NCI-H345 treated with DMSO at 0.1 percent for 48 hours (cell line): ENCODE measurements around the gene TEAD4.

Experiments
- DNase-seq: peaks from one replicate; lab custom pipeline; 2025; ENCODE audit not compliant: unreplicated experiment; lab: John Stamatoyannopoulos, UW

Gene TEAD4

GRCh38 chr12:2960390-2960956, 1.3 kb downstream of the TEAD4 start:
- DNase-seq: no peak

- DNase-seq: no peak
Measured at GRCh38 chr12:2960996-2961616, 1.9 kb downstream of the TEAD4 start.

GRCh38 chr12:2961705-2962104, 2.5 kb downstream of the TEAD4 start:
- no peak for DNase-seq

DNA sequence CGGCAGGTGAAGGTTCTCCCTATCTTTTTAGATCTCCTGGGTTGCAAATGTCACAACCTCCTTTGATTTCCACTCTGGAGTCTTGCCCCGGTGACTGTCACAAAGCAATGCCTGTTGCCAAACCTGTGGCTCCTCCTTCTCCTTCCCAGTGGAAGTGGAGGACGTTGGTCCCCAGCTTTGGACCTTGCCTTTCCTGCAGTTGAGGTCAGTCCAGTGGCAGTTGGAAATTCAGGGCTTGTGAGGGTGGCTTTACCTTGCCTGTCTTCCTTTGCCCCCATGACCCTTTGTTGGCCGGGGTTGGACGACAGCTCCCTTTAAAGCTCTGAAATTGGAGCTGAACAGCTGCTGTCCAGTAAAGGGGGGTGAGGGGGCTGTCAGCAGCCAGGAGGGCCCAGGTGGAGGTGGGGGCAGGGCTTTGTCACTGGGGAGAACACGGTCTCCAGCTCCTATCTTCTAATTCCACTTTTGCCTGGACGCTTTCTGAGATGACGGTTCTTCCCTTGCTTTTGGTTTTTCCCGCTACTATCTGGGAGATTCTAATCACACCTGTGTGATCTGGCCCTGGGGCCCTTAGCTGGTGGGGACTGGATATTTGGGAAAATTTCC, 4.1 kb downstream of the TEAD4 start:
- DNase-seq: no peak

- no peak for DNase-seq
Measured at GRCh38 chr12:2963760-2964292, 4.6 kb downstream of the TEAD4 start.

GRCh38 chr12:2967651-2968050, 8.5 kb downstream of the TEAD4 start:
- DNase-seq: no peak

- DNase-seq: no peak
Measured at GRCh38 chr12:2970744-2971143, 11.5 kb downstream of the TEAD4 start.

DNA sequence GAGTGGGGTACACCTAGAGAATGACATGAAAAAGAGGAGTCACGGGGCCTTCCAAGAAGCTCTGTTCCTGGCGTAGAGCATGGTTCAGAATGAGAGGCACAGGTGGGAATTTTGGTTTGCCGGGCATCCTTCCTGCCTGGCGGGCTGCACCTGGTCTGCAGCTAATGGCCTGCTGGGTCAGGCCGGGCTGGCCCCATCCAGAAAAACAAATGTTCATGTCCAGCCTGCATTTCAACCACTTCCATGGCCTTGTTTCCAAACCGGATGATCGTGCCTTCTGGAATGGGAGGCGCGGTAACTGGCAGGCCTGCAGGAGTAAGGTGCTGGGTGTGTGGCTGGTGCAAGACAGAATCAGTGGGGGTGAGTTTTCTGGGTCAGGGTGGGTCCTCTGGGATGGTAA, 14.4 kb downstream of the TEAD4 start:
- DNase-seq: no peak

GRCh38 chr12:2974560-2974971, 15.4 kb downstream of the TEAD4 start:
- DNase-seq: no peak

- no peak for DNase-seq
Measured at GRCh38 chr12:2976581-2976996, 17.4 kb downstream of the TEAD4 start.

DNA sequence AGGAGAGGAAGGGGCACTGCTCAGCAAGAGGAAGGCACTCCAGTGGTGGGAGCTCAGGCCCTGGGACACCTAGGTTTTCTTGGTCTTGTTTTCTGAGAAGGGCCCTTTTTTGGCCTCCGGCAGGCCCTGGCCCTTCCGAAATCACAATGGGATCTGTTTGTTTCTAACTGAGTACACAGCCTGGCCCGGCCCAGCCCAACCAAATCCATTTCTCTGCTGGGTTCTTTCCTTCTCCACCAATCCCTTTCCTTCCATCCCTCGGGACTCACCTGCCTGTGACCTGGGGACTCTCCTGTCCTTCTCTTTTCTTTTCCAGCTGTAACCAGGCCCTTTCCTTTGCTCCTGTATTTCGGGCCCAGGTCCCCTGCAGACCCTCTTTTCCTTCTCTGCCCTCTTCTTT, 18.6 kb downstream of the TEAD4 start:
- no peak for DNase-seq

DNA sequence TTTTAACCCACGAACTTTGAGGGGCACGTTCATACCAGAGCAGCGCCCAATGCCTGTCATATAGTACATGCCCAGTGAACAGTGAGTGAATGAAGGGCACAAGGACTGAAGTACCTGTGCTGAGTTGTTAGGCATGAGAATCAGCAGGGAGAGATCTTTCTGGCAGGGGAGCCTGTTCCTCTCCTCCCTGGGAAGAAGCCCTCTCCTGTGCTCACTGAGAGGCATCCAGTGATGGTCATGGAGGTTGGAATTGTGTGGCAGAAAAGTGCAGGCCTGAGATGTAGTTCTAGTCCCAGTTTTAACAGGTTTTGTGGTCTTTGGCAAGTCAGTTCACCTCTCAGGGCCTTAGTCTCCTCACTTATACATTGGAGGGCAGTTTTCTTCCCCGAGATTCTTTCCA, 20.6 kb downstream of the TEAD4 start:
- DNase-seq: no peak

GRCh38 chr12:2980630-2981029, 21.4 kb downstream of the TEAD4 start:
- DNase-seq: no peak

DNA sequence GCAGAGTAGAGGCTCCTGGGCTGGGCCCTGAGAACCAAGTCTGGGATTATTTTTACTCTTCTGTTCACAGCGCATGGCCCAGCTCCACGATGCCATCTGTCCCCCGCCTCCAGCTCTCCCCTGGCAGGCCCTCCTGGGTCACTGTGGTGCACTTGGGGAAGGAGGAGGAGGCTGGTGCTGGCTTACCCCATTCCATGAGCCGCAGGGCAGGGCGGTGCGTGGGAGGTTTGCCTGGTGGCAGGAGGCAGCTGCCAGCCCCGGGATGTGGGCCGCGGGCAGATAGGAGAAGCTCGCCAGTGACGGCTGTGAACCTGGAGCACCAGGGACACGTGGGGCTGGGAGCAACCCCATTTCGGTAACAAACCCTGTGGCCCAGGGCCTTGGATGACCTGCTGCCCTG, 23.2 kb downstream of the TEAD4 start:
- DNase-seq: no peak

DNA sequence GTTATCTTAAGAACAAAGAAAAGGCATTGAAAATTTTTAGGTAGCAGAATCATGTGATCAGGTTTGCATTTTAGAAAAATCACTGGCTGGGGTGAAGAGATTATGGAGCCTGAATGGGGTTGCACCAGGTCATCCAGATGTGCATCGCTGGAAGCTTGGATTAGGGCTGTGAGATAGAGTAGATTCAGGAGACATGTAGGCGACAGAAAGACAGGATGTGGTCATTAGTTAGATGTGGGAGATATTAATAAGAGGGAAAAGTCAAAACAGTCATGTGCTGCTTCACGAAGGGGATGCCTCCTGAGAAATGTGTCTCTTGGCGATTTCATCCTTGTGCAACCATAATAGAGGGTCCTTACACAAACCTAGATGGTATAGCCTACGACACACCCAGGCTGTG, 25.1 kb downstream of the TEAD4 start:
- no peak for DNase-seq

DNA sequence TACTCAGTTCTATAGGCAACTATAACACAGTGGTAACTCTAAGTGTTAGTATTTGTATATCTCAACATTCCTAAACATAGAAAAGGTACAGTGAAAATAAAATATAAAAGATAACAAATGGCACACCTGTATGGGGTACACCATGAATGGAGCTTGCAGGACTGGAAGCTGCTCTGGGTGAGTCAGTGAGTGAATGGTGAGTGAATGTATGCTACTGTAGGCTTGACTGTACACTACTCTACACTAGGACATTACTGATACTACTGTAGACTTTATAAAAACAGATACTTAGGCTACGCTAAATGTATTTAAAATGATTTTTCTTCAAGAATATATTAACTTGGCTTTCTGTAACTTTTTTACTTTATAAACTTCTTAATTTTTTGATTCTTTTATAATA, 25.5 kb downstream of the TEAD4 start:
- DNase-seq: no peak

DNA sequence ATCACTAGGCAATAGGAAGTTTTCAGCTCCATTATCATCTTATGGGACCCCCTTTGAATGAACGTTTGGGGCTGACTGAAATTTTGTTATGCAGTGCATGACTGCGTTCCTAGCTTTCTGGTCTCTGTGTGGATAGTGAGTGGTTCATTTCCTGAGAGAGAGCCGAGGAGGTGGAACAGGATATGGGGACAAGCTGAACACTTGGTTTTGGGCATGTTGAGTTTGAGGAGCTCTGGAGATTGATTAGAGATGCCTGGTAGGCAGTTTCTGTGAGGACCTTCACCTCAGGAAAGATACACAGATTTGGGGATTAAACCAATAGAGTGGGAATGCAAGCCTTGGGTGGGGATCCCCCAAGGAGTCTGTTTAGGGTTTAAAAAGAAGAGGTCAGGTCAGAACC, 27.7 kb downstream of the TEAD4 start:
- no peak for DNase-seq

DNA sequence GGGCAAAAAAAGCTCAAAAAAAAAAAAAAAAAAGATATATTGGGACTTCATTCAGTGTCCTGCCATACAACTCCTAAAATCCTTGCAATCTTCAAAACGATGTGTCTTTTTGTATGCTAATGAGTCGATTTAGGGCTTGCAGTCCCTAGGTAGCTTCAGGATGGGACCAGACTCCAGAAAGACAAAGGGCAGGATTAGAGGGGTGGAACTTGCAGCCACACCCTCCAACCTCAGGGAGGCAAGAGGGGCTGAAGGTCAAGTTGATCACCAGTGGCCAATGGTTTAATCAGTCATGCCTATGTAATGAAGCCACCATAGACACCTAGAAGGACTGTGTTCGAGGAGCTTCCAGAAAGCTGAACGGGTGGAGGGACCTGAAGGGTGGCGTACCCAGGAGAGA, 29.3 kb downstream of the TEAD4 start:
- no peak for DNase-seq

- DNase-seq: no peak
Measured at GRCh38 chr12:2992724-2993123, 33.5 kb downstream of the TEAD4 start.

- DNase-seq: no peak
Measured at GRCh38 chr12:2997989-2998670, 38.9 kb downstream of the TEAD4 start.

DNA sequence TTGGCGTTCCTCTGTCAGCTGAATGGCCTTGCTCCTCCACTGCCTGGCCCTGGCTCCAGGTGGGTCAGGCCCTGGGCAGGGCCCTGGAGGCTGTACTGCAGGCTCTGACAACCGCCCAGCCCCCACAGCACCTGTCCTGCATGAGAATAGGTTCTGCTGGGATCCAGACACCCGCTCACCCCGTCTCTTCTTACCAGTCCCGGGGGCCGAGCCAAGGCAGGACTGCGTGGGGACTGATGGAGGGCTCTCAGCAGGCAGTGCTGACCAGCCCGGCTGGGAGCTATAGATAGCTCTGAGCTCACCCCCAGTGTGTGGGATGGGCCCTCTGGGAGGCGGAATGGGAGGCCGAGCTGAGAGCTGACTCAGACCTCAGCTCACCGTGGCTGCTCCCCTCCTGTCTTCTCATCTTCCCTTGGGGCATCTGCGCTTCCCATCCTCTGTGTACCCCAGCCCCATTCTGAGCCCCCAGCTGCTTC, 39.6 kb downstream of the TEAD4 start:
- DNase-seq: no peak
